DND-41 (cell line): ENCODE results near the gene FGF14.

Experiments
- CTCF ChIP-seq: IDR thresholded peaks from 2 replicates; pipeline ENCODE4 v1.5.1; 2012; ENCODE audit warnings: borderline replicate concordance, low read length, moderate library complexity, mild to moderate bottlenecking; ENCODE audit not compliant: poor library complexity, severe bottlenecking; ENCODE audit errors: extremely low read depth
- EZH2 ChIP-seq: IDR thresholded peaks from 3 replicates; pipeline ENCODE4 v1.6.1; 2012; ENCODE audit warnings: borderline replicate concordance, low read depth, mild to moderate bottlenecking, moderate library complexity, low read length, inconsistent platforms; ENCODE audit not compliant: severe bottlenecking

GRCh38 chr13:102346769-102347168 is 55.1 kb downstream of the FGF14 start:
- TF ChIP-seq CTCF (no peak), EZH2 (no peak)
